Measurements from ENCODE around the gene SP140L.

Gene SP140L

DNA sequence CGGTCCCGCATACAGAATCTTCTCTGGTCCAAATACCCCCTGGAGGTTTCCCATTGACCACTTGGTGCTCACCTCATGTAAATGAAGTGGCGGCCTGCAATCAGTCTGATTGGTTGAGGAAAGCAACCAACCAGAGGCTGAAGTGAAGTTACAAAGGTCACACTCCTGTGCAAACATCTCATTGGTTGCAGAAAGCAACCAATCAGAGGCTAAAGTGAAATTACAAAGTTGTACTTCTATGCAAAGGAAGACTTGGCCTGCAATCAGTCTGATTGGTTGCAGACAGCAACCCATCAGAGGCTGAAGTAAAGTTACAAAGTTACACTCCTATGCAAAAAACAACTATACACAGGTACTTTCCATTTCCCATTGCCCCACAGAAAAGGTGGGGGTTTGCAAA lies 86.5 kb downstream of the SP140L start:
- no peak for TF ChIP-seq POLR2AphosphoS5 (IDR thresholded peaks at IDR 0.05; ENCODE audit: low read depth, low read length)
- no peak for TF ChIP-seq FOXP2 (optimal IDR thresholded peaks at IDR 0.05; ENCODE audit: borderline replicate concordance, extremely low read depth, extremely low read length, insufficient read depth)
- TF ChIP-seq, protein P1, sequence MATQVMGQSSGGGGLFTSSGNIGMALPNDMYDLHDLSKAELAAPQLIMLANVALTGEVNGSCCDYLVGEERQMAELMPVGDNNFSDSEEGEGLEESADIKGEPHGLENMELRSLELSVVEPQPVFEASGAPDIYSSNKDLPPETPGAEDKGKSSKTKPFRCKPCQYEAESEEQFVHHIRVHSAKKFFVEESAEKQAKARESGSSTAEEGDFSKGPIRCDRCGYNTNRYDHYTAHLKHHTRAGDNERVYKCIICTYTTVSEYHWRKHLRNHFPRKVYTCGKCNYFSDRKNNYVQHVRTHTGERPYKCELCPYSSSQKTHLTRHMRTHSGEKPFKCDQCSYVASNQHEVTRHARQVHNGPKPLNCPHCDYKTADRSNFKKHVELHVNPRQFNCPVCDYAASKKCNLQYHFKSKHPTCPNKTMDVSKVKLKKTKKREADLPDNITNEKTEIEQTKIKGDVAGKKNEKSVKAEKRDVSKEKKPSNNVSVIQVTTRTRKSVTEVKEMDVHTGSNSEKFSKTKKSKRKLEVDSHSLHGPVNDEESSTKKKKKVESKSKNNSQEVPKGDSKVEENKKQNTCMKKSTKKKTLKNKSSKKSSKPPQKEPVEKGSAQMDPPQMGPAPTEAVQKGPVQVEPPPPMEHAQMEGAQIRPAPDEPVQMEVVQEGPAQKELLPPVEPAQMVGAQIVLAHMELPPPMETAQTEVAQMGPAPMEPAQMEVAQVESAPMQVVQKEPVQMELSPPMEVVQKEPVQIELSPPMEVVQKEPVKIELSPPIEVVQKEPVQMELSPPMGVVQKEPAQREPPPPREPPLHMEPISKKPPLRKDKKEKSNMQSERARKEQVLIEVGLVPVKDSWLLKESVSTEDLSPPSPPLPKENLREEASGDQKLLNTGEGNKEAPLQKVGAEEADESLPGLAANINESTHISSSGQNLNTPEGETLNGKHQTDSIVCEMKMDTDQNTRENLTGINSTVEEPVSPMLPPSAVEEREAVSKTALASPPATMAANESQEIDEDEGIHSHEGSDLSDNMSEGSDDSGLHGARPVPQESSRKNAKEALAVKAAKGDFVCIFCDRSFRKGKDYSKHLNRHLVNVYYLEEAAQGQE (IDR thresholded peaks at IDR 0.05; ENCODE audit: insufficient read depth in 1 of 2, low read depth in 2 of 2, low read length in 2 of 2), result no peak
- no peak for TF ChIP-seq TAF1 (IDR thresholded peaks at IDR 0.05; ENCODE audit: borderline replicate concordance, insufficient read depth, low read length)
- TF ChIP-seq SIN3A (IDR thresholded peaks at IDR 0.05; ENCODE audit: borderline replicate concordance, insufficient read depth, low read length), result no peak

DNA sequence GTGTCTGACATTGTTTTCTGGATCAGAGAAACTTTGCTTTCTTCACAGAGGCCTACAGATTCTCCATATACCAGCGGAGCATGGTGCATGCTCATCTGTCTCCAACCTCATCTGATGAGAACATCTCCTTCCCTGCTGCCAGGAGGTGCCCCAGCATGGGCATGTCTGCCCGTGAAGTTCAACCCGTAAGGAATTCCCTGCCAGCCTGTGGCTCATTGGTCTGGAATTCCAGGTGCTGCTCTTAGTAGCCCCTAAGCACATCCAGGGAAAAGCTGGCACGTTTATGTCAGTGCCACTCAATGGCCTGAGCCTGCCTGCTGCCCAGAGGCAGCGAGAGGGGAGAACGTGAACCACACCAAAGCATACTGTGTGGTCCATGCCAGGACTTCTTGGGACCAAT lies 87.3 kb downstream of the SP140L start:
- no peak for TF ChIP-seq TAF1 (IDR thresholded peaks at IDR 0.05; ENCODE audit: borderline replicate concordance, insufficient read depth, low read length)
- no peak for TF ChIP-seq SIN3A (IDR thresholded peaks at IDR 0.05; ENCODE audit: borderline replicate concordance, insufficient read depth, low read length)
- no peak for TF ChIP-seq FOXP2 (optimal IDR thresholded peaks at IDR 0.05; ENCODE audit: borderline replicate concordance, extremely low read depth, extremely low read length, insufficient read depth)
- TF ChIP-seq POLR2AphosphoS5 (IDR thresholded peaks at IDR 0.05; ENCODE audit: low read depth, low read length), result no peak
- TF ChIP-seq, protein P1 (IDR thresholded peaks at IDR 0.05; ENCODE audit: insufficient read depth in 1 of 2, low read depth in 2 of 2, low read length in 2 of 2), result no peak

DNA sequence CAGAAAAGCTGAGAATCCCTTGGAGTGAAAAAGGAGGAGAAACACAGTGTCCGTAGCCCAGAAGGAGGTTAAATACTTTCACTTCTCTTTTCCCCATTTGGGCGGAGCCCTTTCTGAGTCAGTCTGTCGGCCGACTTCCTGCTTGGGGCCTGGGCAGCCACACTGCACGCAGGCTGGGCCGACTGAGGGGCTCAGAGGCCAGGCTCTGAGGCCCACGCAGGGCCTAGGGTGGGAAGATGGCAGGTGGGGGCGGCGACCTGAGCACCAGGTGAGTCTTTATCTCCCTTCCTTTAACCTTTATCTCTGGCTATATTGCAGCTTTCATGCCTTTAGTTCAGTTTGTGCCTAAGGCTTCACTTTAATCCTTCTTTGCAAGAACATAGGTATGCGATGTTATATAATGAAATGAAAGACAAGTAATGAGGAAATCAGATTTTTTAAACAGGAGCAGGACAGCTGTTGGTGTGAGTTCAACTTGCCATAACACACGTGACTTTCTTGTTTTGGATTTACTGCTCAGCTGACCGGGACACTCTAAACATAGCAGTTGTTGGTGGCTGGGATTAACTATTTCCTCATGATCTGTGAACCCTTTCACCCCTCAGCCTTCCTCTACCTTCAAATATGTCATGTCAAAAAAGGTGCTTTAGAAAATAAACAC lies 89.2 kb downstream of the SP140L start, which contains the start of gene SP100:
Gene SP100, plus strand, starts transcription at position 141 of the 661 bp plus-strand sequence. Its CDS starts 96 bp downstream, at position 237.
- no peak for TF ChIP-seq FOXP2 (optimal IDR thresholded peaks at IDR 0.05; ENCODE audit: borderline replicate concordance, extremely low read depth, extremely low read length, insufficient read depth)
- TF ChIP-seq SIN3A (IDR thresholded peaks at IDR 0.05; ENCODE audit: borderline replicate concordance, insufficient read depth, low read length), result peak; percentile 71; the same call in 1 of the 2 replicates
- TF ChIP-seq POLR2AphosphoS5 (IDR thresholded peaks at IDR 0.05; ENCODE audit: low read depth, low read length), result peak; percentile 59; the same call in 1 of the 2 replicates

DNA sequence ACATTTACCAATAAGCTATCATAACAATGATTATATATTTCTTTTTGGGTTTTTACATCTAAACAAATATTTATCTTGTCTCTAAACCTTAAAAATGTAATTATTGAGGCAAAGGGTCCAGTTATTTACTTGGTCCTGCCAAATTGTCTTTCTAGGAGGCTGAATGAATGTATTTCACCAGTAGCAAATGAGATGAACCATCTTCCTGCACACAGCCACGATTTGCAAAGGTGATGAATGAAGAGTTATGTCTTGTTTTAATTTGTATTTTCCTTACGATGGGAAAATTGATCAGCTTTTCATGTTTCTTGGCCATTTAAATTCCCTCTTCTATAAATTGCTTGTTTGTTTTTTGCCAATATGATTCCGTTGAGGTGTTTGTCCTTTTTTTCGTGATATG lies 90.4 kb downstream of the SP140L start:
- TF ChIP-seq POLR2AphosphoS5 (IDR thresholded peaks at IDR 0.05; ENCODE audit: low read depth, low read length), result no peak
- no peak for TF ChIP-seq TAF1 (IDR thresholded peaks at IDR 0.05; ENCODE audit: borderline replicate concordance, insufficient read depth, low read length)
- TF ChIP-seq SIN3A (IDR thresholded peaks at IDR 0.05; ENCODE audit: borderline replicate concordance, insufficient read depth, low read length), result no peak
- no peak for TF ChIP-seq FOXP2 (optimal IDR thresholded peaks at IDR 0.05; ENCODE audit: borderline replicate concordance, extremely low read depth, extremely low read length, insufficient read depth)
- TF ChIP-seq, protein P1 (IDR thresholded peaks at IDR 0.05; ENCODE audit: insufficient read depth in 1 of 2, low read depth in 2 of 2, low read length in 2 of 2), result no peak

DNA sequence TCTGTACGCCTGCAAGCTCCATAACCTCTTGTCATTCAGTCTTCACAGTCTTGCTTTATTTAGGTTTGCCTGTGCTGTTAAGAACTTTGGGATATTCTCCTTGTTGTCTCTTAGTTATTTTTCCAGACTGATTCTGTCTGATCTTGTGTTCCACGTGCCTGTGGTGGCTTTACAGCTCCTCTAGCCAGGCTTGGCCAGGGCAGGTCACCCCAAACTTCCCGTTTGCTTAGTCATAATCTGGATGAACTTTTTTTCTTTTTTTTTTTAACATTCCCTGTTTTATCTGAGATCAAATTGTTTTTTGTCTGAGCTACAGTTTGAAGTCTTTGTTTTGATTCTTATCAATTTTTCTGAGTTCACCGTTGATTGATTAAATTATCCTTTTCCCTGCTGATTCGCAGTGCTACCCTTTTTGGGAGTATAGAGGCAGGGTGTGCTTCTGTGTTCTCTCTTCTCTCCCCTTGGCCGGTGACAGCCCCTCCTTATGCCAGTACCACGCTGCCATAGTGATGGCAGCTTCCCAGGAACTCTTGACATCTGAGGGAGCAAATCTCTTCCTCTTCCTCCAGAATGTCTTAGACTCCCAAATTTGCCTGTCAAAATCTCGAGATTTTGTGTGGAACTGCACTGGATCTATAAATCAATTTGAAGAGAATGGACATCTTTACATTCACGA lies 91.5 kb downstream of the SP140L start:
- TF ChIP-seq POLR2AphosphoS5 (IDR thresholded peaks at IDR 0.05; ENCODE audit: low read depth, low read length), result no peak

DNA sequence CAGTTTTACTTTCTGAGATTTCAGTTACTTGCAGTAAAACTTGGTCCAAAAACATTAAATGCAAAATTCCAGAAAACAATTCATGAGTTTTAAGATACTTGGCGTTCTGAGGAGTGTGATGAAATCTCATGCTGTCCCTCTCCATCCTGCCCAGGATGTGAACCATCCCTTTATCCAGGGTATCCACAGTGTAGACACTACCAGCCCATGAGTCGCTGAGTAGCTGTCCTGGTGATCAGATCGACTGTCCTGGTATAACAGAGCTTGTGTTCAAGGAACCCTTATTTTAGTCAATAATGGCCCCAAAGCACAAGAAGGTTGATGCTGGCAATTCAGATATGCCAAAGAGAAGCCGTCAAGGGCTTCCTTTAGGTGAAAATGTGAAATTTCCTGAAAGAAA lies 92.2 kb downstream of the SP140L start:
- TF ChIP-seq SIN3A (IDR thresholded peaks at IDR 0.05; ENCODE audit: borderline replicate concordance, insufficient read depth, low read length), result no peak
- no peak for TF ChIP-seq TAF1 (IDR thresholded peaks at IDR 0.05; ENCODE audit: borderline replicate concordance, insufficient read depth, low read length)
- TF ChIP-seq, protein P1 (IDR thresholded peaks at IDR 0.05; ENCODE audit: insufficient read depth in 1 of 2, low read depth in 2 of 2, low read length in 2 of 2), result no peak
- TF ChIP-seq POLR2AphosphoS5 (IDR thresholded peaks at IDR 0.05; ENCODE audit: low read depth, low read length), result no peak
- TF ChIP-seq FOXP2 (optimal IDR thresholded peaks at IDR 0.05; ENCODE audit: borderline replicate concordance, extremely low read depth, extremely low read length, insufficient read depth), result no peak

Measured in PFSK-1 (cell line).